Measurements from ENCODE around the gene TAF1B. TPM values are rescaled to one million over a fixed set of nuclear protein-coding genes. Genes with fewer than 3 reads are reported as not detected.
"Not testable (repeated sequence)": the region's sequence is repeated elsewhere in the genome, so short reads cannot be mapped to it uniquely, and the experiment has no call there.

Gene TAF1B
- total RNA-seq, 1 experiment from 2014 or later = 35.9 TPM

DNA sequence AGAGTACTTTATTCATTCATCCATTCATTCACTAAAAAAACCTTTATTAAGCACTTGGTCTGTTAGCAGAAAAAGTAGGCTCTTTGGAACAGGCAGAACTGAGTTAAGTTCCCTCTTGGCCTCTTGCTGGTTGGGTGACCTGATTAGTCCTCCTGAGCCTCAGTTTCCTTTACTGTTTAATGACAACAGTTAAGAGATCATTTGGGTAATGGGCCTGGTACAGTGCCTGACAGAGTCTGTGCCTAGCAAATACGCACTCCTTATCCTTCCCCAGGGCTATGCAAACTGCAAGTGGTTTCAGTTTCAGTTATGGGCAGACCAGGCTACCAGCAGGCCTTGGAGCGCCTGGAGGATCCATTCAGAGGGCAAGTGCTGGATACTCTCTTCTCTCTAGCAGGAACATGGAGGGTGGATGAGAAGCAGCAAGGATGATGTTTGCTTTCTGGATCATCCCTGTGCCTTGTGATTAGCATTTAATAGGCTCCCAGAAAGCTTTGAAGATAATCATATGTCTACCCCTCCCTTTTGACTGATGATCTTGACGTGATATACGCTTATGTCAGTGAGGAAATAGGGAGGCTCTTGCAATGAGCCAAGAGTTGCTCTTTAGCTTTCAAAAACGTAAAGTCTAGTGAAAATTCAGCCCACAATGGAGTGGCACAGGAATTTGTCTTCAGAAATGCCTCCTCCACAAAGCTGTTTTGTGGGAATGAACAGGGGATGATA is 12.4 kb upstream of the TAF1B start:
- DNase-seq (ENCODE audit: low read depth) = no peak

DNA sequence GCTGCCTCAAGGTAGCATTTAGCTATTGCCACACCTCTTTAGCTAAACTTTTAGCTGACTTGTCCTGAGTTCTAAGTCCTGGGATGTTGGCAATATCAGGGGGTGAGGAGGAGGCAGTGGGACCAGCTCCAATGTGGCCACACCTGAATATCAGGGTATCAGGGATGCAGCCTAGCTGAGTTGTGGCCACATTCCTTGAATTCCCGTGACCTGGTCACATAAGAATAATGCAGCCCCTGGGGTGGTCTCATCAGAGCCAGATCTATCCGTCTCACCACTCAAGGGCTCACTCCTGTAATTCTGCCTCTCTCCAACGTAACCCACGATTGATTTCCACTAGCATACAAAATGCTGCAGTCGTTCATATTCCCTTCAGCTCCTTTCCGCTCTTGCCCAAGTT is 11.6 kb upstream of the TAF1B start:
- no peak for DNase-seq (ENCODE audit: low read depth)

GRCh38 chr2:9832586-9832985 is 10.7 kb upstream of the TAF1B start:
- peak; percentile 23 for DNase-seq (ENCODE audit: low read depth)

GRCh38 chr2:9835068-9835467 is 8.2 kb upstream of the TAF1B start:
- not testable (repeated sequence) for DNase-seq (ENCODE audit: low read depth)

DNA sequence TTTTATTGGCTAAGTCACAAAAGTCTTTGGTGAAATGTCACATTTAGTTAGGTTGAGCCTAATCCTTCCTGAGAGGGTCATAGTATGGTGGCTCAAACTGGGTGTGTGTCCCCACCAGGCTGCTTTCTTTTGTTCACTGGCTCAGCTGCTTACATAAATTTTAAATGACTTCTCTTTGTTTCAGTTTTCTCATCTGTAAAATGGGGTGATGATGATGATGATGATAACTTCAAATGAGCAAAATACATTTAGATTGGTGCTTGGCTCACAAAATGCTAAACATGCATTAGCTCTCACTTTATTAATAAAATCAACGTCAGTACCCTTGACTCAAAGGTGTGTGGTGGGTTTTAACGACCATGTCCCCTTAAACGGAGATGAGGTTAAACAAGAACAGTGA is 7.2 kb upstream of the TAF1B start:
- DNase-seq (ENCODE audit: low read depth) = no peak

DNA sequence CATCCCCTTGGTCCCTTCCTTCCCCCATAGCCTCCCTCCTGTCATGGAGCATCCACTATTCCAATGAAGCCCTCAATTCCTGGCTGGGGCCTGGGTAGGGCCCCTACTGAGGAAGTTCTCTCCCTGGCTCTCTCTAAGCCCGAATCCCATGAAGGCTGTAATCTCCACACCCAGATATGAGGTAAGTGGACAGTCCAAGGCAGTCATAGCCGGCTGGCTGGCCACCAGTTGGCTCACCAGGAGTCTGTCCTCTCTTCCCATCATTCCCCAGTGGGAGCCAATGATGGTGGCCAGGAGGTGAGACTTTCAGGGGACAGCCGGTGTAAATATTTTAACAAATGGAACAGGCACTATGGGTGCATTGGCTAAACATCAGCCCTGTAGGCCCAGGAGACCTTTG is 6.8 kb upstream of the TAF1B start:
- no peak for DNase-seq (ENCODE audit: low read depth)

GRCh38 chr2:9837451-9837850 is 5.8 kb upstream of the TAF1B start:
- DNase-seq (ENCODE audit: low read depth) = no peak

DNA sequence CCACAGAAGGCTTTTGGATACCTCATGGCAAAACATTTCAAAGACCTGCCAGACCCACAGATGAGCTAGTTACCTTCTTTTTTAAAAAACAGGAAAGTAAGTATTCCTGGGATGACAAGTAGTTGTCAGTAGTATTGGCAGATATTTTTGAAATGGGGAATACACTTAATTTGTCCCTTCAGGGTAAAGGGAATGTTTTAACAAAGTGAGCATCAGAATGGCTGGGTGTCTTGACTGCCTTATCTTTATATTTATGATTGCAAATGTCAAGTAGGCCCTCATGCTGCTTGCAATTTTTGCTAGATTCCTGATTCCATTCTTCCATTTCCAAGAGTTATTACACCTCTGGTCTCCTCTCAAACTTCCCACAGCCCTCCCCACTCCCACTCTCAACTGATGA is 4.9 kb upstream of the TAF1B start:
- no peak for DNase-seq (ENCODE audit: low read depth)

GRCh38 chr2:9842487-9843228 is 616 bp upstream of the TAF1B start:
- DNase-seq (ENCODE audit: low read depth) = no peak

DNA sequence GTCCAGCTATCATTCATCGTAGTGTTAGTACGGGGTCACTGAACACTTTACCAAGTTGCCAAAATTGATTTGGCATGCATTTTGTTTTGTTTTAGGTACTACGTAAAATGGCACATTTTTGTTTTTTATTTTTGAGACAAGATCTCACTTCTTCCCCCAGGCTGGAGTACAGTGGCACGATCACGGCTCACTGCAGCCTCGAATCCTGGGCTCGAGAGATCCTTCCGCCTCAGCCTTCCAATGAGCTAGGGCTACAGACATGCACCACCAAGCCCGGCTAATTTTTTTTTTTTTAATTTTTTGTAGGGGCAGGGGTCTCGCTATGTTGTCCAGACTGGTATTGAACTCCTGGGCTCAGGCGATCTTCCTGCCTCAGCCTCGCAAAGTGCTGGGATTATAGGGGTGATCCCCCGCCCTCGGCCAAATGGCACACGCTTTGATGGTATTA is 786 bp downstream of the TAF1B start:
- no peak for DNase-seq (ENCODE audit: low read depth)

- no peak for DNase-seq (ENCODE audit: low read depth)
Measured at GRCh38 chr2:9844576-9844975, 1.3 kb downstream of the TAF1B start.

DNA sequence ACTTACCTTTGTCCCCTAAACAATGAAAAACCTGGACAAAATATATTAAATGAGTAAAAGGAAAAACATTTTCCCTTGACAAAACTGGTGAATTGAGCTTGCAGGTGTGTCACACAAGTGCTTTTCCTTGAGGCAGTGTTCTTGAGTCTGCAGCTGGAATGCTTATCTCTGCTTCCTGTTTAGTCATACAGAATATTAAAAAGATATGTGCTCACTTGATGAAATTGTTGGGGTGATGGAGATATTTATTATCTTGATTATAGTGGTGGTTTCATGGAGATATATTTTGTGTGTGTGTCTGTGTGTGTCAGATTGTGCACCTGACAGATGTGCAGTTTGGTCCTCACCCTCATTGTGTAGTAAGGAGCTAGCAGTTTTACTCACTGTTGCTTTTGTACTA is 3.3 kb downstream of the TAF1B start:
- no peak for DNase-seq (ENCODE audit: low read depth)

- DNase-seq (ENCODE audit: low read depth) = no peak
Measured at GRCh38 chr2:9847140-9847539, 3.9 kb downstream of the TAF1B start.

- DNase-seq (ENCODE audit: low read depth) = no peak
Measured at GRCh38 chr2:9852881-9853280, 9.6 kb downstream of the TAF1B start.

GRCh38 chr2:9857814-9858729 is 14.8 kb downstream of the TAF1B start:
- DNase-seq (ENCODE audit: low read depth) = no peak

DNA sequence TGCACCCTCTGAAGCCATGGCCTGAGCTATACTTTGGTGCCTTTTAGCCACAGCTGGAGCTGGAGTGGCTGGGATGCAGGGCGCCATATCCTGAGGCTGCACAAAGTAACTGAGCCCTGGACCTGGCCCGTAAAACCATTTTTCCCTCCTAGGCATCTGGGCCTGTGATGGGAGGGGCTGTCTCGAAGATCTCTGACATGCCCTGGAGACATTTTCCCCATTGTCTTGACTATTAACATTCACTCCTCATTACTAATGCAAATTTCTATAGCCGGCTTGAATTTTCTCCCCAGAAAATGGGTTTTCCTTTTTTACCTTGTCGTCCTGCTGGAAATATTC is 15.4 kb downstream of the TAF1B start:
- DNase-seq (ENCODE audit: low read depth) = no peak

GRCh38 chr2:9860922-9861580 is 17.8 kb downstream of the TAF1B start:
- not testable (repeated sequence) for DNase-seq (ENCODE audit: low read depth)

DNA sequence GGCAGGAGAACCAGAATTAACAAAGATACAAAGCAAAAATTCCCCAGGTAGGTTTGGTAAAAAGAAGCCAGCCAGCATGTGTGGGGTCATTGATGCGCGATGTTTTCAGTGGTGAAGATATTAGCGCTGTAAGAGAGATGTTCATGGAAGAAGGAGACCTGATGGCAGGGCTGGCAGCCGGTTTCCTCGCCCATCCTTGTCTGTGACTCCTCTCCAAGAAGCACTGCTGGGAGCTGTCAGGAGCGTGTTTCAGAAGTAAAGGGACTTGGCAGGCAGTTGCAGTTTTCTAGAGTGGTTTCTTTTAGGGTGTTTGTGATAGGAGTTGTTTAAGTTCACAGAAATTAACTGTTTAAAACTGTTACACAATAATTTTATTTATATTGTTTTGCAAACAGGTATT is 24.6 kb downstream of the TAF1B start:
- no peak for DNase-seq (ENCODE audit: low read depth)

- no peak for DNase-seq (ENCODE audit: low read depth)
Measured at GRCh38 chr2:9873337-9873736, 30.1 kb downstream of the TAF1B start.

DNA sequence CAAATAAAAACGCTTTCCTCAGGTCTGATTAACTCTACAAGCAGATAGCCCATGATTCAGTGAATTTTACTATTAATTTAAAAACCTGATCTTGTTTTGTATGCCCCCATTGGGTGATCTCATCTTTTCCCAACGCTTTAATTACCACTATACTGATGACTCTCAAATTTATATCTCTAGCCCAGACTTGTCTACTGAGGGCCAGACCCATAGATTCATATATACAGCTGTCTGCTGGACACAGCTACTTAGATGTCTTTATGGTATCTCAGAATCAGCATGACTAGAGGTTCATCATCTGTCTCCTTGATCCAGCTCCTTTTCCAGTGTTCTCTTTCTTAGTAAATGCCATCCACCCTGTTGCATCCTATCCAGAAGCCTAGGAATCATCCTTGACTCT is 33.8 kb downstream of the TAF1B start:
- no peak for DNase-seq (ENCODE audit: low read depth)

- no peak for DNase-seq (ENCODE audit: low read depth)
Measured at GRCh38 chr2:9877726-9878125, 34.5 kb downstream of the TAF1B start.
